HEK293 (cell line): Measurements from ENCODE around the gene ARL8B.

ENCODE experiments used
- PBX3 ChIP-seq: sonication (generic); formaldehyde crosslinking; IDR thresholded peaks from 2 replicates; pipeline ENCODE4 v1.8.1; 2022; ENCODE audit warnings: mild to moderate bottlenecking, moderate library complexity, missing genetic modification reagents
- ZSCAN5A ChIP-seq: fragments of 450-650 bp; formaldehyde crosslinking; IDR thresholded peaks from 2 replicates; pipeline ENCODE4 v1.5.1; 2016; ENCODE audit warnings: missing biosample characterization, missing genetic modification characterization
- TF ChIP-seq, protein P1 (sequence below): fragments of 450-650 bp; formaldehyde crosslinking; IDR thresholded peaks from 2 replicates; pipeline ENCODE4 v1.5.1; 2016; ENCODE audit warnings: missing biosample characterization, missing genetic modification characterization

GRCh38 chr3:5219216-5219615, 97.1 kb downstream of the ARL8B start:
- TF ChIP-seq, protein P1, sequence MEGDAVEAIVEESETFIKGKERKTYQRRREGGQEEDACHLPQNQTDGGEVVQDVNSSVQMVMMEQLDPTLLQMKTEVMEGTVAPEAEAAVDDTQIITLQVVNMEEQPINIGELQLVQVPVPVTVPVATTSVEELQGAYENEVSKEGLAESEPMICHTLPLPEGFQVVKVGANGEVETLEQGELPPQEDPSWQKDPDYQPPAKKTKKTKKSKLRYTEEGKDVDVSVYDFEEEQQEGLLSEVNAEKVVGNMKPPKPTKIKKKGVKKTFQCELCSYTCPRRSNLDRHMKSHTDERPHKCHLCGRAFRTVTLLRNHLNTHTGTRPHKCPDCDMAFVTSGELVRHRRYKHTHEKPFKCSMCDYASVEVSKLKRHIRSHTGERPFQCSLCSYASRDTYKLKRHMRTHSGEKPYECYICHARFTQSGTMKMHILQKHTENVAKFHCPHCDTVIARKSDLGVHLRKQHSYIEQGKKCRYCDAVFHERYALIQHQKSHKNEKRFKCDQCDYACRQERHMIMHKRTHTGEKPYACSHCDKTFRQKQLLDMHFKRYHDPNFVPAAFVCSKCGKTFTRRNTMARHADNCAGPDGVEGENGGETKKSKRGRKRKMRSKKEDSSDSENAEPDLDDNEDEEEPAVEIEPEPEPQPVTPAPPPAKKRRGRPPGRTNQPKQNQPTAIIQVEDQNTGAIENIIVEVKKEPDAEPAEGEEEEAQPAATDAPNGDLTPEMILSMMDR: no peak
- no peak for TF ChIP-seq PBX3 (CRISPR knock-in tag)
- TF ChIP-seq ZSCAN5A: no peak
